Esophagus muscularis mucosa (tissue), 4 donors: ENCODE data around the gene ACADS. TPM values are rescaled to one million over a fixed set of nuclear protein-coding genes. Genes with fewer than 3 reads are reported as not detected.

Experiments used
- DNase-seq: peaks from one replicate; pipeline ENCODE4 v3.0.0-alpha.2; 2017; ENCODE audit errors: extremely low spot score
- H3K27ac ChIP-seq, 4 donors: fragments of 200-600 bp; sonication (generic); replicated peaks in 1 of 4; 1 replicate in 3 of 4; 2 replicates in 1 of 4; pipeline ENCODE4 v1.5.1; 2016 to 2019; ENCODE audit warnings: mild to moderate bottlenecking in 1 of 4
- H3K27me3 ChIP-seq, 4 donors: fragments of 200-600 bp; sonication (generic); one replicate each; pipeline versions ENCODE4 v1.5.1 to v1.6.0; 2016 to 2019
- H3K36me3 ChIP-seq, 4 donors: fragments of 200-600 bp; sonication (generic); one replicate each; pipeline ENCODE4 v1.5.1; 2016 to 2019
- H3K4me1 ChIP-seq, 4 donors: fragments of 200-600 bp; sonication (generic); one replicate each; pipeline ENCODE4 v1.5.1; 2016 to 2019
- H3K4me3 ChIP-seq, 4 donors: fragments of 200-600 bp; sonication (generic); 1 replicate in 2 of 4; 2 replicates in 2 of 4; pipeline ENCODE4 v1.5.1; 2016 to 2019; ENCODE audit warnings: mild to moderate bottlenecking in 4 of 4, moderate library complexity in 1 of 4
- H3K9me3 ChIP-seq, 4 donors: fragments of 200-600 bp; sonication (generic); 1 replicate in 3 of 4; 2 replicates in 1 of 4; pipeline ENCODE4 v1.5.1; 2016 to 2019
- CTCF ChIP-seq, 3 experiments: fragments of 200-600 bp in 2 of 3; fragments of 450-650 bp in 1 of 3; sonication (generic) in 2 of 3; IDR thresholded peaks; one replicate each; pipeline ENCODE4 v1.5.1; 2017 to 2019; ENCODE audit warnings: antibody characterized with exemption in 3 of 3, mild to moderate bottlenecking in 2 of 3, moderate library complexity in 1 of 3
- EP300 ChIP-seq: sonication (generic); formaldehyde crosslinking; IDR thresholded peaks from one replicate; pipeline ENCODE4 v1.6.1; 2017; ENCODE audit warnings: antibody characterized with exemption
- POLR2A ChIP-seq: fragments of 450-650 bp; IDR thresholded peaks from one replicate; pipeline ENCODE4 v1.6.1; 2017; ENCODE audit warnings: antibody characterized with exemption, moderate library complexity, mild to moderate bottlenecking, low read depth
- POLR2AphosphoS5 ChIP-seq, 2 donors: sonication (generic); formaldehyde crosslinking; IDR thresholded peaks; one replicate each; pipeline ENCODE4 v1.6.1; 2017; ENCODE audit warnings: antibody characterized with exemption in 2 of 2
- WGBS: methylation state at CpG from one replicate; pipeline ENCODE4 v1.1.5; 2018; 5-methylcytosine and 5-hydroxymethylcytosine counted together
- intact Hi-C: fragments of 100-400 bp; cut with DNase I; formaldehyde crosslinking; loops from one replicate; pipeline ENCODE4 v1.15.1; 2023
- total RNA-seq, 4 donors: library from RNA; depleted of rRNA; stranded (reverse); fragments of >200 nt; gene quantifications; one replicate each; pipeline versions ENCODE4 v1.1.0 to v1.2.1, GENCODE V29; 2016

The ACADS gene
- total RNA-seq, 4 donors from 2014 or later: 31.6 to 64.2 (median 46.0) TPM

GRCh38 chr12:120692524-120693033, 33.0 kb upstream of the ACADS start:
- peaks cover 41 to 59% (median 55%) of the 10 kb centered on the region in 4 donors for H3K4me1 ChIP-seq
- intact Hi-C loops: no loop called here
- H3K27ac ChIP-seq: peak overlapping the region in 1 of 4 donors; percentile 8
- peaks cover 26 to 46% (median 37%) of the 10 kb centered on the region in 4 donors for H3K36me3 ChIP-seq
- TF ChIP-seq POLR2AphosphoS5 (IDR thresholded peaks at IDR 0.05): no peak
- TF ChIP-seq CTCF (IDR thresholded peaks at IDR 0.05): no peak
- TF ChIP-seq POLR2A: no peak
- TF ChIP-seq EP300: no peak
- no peak for DNase-seq
- no peaks in the 10 kb centered on the region for H3K27me3 ChIP-seq
- H3K4me3 ChIP-seq: no peak overlapping the region
- no peaks in the 10 kb centered on the region for H3K9me3 ChIP-seq
- 74% methylated on average over 11 of the region's 11 CpGs for WGBS

DNA sequence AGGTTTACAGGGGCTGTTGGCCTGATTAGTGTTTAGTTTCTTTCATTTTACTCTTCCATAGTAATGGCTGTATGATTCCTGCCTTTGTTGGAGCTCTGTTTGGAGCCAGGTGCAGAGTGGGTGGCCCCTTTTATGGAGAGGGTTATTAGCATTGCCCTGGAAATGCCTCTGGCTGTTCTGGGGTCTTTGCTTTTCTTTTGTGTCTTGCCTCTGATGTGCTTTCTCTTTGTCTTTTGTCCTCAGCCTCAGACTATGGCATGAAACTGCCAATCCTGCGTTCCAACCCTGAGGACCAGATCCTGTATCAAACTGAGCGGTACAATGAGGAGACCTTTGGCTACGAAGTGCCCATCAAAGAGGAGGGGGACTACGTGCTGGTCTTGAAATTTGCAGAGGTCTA, 31.8 kb upstream of the ACADS start:
- Histone ChIP-seq H3K27ac (no peak overlapping the region), H3K36me3 (peaks cover 27 to 56% (median 50%) of the 10 kb centered on the region in 4 donors)
- WGBS: 83% methylated on average over 4 of the region's 4 CpGs

DNA sequence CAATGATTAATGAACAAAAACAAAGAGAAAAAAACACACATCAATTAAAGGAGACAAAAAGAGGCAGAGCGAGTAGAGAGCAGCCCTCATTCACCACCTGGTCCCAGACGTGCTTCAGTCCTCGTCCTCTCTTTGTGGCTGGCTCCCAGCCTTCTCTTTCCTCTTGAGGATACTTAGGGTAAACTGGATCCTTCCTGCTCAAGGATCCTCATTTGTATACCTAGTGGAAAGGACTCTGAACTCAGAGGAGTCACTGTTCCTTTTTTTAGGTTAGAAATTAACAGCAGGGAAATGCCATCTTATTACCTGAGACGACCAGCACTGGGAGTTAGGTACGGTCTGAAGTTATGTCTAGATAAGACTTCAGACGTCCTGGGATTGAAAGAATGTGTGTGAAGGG, 29.0 kb upstream of the ACADS start:
- TF ChIP-seq POLR2A: no peak
- no peaks in the 10 kb centered on the region for H3K27me3 ChIP-seq
- no peaks in the 10 kb centered on the region for H3K9me3 ChIP-seq
- no peak overlapping the region for H3K27ac ChIP-seq
- H3K36me3 ChIP-seq: peaks cover 27 to 79% (median 74%) of the 10 kb centered on the region in 4 donors
- no peak overlapping the region for H3K4me3 ChIP-seq
- WGBS: 76% methylated on average over 6 of the region's 6 CpGs
- DNase-seq: no peak
- intact Hi-C loops: no loop called here
- peaks cover 28 to 53% (median 31%) of the 10 kb centered on the region in 4 donors for H3K4me1 ChIP-seq

More for the DNA sequence above, 31.8 kb upstream of the ACADS start:
- intact Hi-C loops: no loop called here
- no peak for DNase-seq
- Histone ChIP-seq H3K27me3 (no peaks in the 10 kb centered on the region), H3K4me1 (peaks cover 35 to 53% (median 51%) of the 10 kb centered on the region in 4 donors), H3K4me3 (no peak overlapping the region), H3K9me3 (no peaks in the 10 kb centered on the region)
- TF ChIP-seq CTCF (IDR thresholded peaks at IDR 0.05) (no peak), EP300 (no peak), POLR2AphosphoS5 (IDR thresholded peaks at IDR 0.05) (no peak), POLR2A (no peak)

DNA sequence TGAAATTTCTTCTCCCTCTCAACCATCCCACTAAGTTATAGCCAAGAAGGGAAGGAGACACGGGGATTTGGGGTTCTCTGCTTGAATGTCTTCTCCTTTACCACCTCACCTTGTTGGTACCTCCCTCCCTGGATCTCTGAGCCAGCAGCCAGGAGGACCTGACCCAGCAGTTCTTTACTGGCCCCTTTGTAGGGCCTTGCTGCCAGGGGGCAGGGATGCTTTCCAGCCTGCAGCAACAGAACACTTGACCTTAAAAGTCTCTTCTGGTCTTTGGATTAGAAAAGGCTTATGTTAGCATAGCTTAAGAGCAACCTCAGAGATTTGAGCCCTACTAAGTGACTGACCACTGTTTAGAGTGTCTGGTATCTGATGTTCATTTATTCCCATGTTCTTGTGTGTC, 28.3 kb upstream of the ACADS start:
- DNase-seq: no peak
- Histone ChIP-seq H3K27me3 (no peaks in the 10 kb centered on the region), H3K36me3 (peaks cover 27 to 87% (median 81%) of the 10 kb centered on the region in 4 donors), H3K4me1 (peaks cover 21 to 48% (median 24%) of the 10 kb centered on the region in 4 donors), H3K4me3 (no peak overlapping the region), H3K9me3 (no peaks in the 10 kb centered on the region), H3K27ac (no peak overlapping the region)
- intact Hi-C loops: no loop called here
- 95% methylated on average over 1 of the region's 1 CpG for WGBS
- TF ChIP-seq CTCF (IDR thresholded peaks at IDR 0.05) (no peak), EP300 (no peak), POLR2AphosphoS5 (IDR thresholded peaks at IDR 0.05) (no peak), POLR2A (no peak)

DNA sequence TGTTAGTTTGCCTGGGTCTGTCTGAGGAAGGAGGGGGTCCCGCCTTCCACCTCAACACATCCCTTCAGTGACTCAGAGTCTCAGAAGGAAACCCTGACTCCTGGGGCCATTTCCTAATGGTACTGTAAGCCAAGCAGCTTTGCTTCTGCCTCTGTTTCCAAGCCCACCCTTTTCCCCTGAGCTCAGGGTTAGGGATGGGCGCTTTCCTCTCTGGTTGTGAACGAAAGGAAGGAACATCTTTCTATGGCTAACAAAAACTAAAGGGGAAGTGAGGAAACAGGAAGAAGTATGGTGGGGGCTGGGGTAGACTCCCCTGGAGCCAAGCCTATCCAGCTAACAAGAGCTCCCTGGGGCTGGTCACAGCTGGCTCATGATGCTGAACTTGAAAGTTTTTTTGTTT, 27.0 kb upstream of the ACADS start:
- H3K27ac ChIP-seq: peak overlapping the region in 1 of 4 donors; percentile 22
- H3K9me3 ChIP-seq: no peaks in the 10 kb centered on the region
- no peaks in the 10 kb centered on the region for H3K27me3 ChIP-seq
- peaks cover 27 to 97% (median 82%) of the 10 kb centered on the region in 4 donors for H3K36me3 ChIP-seq
- H3K4me1 ChIP-seq: peaks cover 11 to 54% (median 14%) of the 10 kb centered on the region in 4 donors
- DNase-seq: no peak
- no peak overlapping the region for H3K4me3 ChIP-seq
- intact Hi-C loops: no loop called here
- TF ChIP-seq POLR2AphosphoS5 (IDR thresholded peaks at IDR 0.05) (no peak), CTCF (IDR thresholded peaks at IDR 0.05) (no peak), POLR2A (no peak), EP300 (no peak)
- 90% methylated on average over 3 of the region's 3 CpGs for WGBS
